Mononuclear cell (primary cell): ENCODE results near the gene TEX35. TPM values are rescaled to one million over a fixed set of nuclear protein-coding genes. Genes with fewer than 3 reads are reported as not detected.
A peak's percentile ranks its signal among the peaks of the same experiment; 100 is the strongest.
"Not testable (repeated sequence)": the region's sequence is repeated elsewhere in the genome, so short reads cannot be mapped to it uniquely, and the experiment has no call there.

Source experiments
- H3K27me3 ChIP-seq: 2 replicates; pipeline ENCODE4 v1.6.0; 2011; ENCODE audit warnings: low read length, control low read depth; ENCODE audit not compliant: insufficient read depth
- H3K4me1 ChIP-seq: 2 replicates; pipeline ENCODE4 v1.5.1; 2011; ENCODE audit warnings: mild to moderate bottlenecking, low read length, control low read depth; ENCODE audit not compliant: insufficient read depth
- H3K4me3 ChIP-seq: 2 replicates; pipeline ENCODE4 v1.5.1; 2011; ENCODE audit warnings: mild to moderate bottlenecking, low read length, moderate library complexity
- H3K9me3 ChIP-seq: 2 replicates; pipeline ENCODE4 v1.5.1; 2011; ENCODE audit warnings: low read depth, mild to moderate bottlenecking, control low read depth, low read length
- total RNA-seq: library from RNA; depleted of rRNA; stranded (reverse); fragments of >200 nt; gene quantifications from one replicate; pipeline ENCODE4 v1.2.3, GENCODE V29; 2012

The TEX35 gene
- total RNA-seq, 1 donor: under 0.01 TPM

- H3K4me1 ChIP-seq: peaks cover 12% of the 10 kb centered on the region
Observed at GRCh38 chr1:178538192-178538916, 25.4 kb downstream of the TEX35 start.

GRCh38 chr1:178539291-178539690 is 26.4 kb downstream of the TEX35 start:
- Histone ChIP-seq H3K27me3 (no peaks in the 10 kb centered on the region), H3K4me1 (peaks cover 13% of the 10 kb centered on the region), H3K4me3 (no peak overlapping the region), H3K9me3 (no peaks in the 10 kb centered on the region)

More at GRCh38 chr1:178538192-178538916, 25.4 kb downstream of the TEX35 start:
- Histone ChIP-seq H3K27me3 (no peaks in the 10 kb centered on the region), H3K4me3 (no peak overlapping the region), H3K9me3 (no peaks in the 10 kb centered on the region)

- no peak overlapping the region for H3K4me3 ChIP-seq
- no peaks in the 10 kb centered on the region for H3K9me3 ChIP-seq
- no peaks in the 10 kb centered on the region for H3K27me3 ChIP-seq
- H3K4me1 ChIP-seq: peaks cover 13% of the 10 kb centered on the region
Observed at GRCh38 chr1:178540204-178540603, 27.3 kb downstream of the TEX35 start.

GRCh38 chr1:178540646-178541045 is 27.7 kb downstream of the TEX35 start:
- H3K9me3 ChIP-seq: no peaks in the 10 kb centered on the region
- H3K27me3 ChIP-seq: no peaks in the 10 kb centered on the region
- no peak overlapping the region for H3K4me3 ChIP-seq
- H3K4me1 ChIP-seq: peaks cover 13% of the 10 kb centered on the region

- Histone ChIP-seq H3K4me3 (no peak overlapping the region), H3K9me3 (no peaks in the 10 kb centered on the region), H3K4me1 (peaks cover 13% of the 10 kb centered on the region), H3K27me3 (no peaks in the 10 kb centered on the region)
Observed at GRCh38 chr1:178541379-178541778, 28.5 kb downstream of the TEX35 start.

- Histone ChIP-seq H3K4me3 (peak overlapping the region; percentile 63), H3K27me3 (no peaks in the 10 kb centered on the region), H3K9me3 (no peaks in the 10 kb centered on the region), H3K4me1 (peaks cover 13% of the 10 kb centered on the region)
Observed at GRCh38 chr1:178541829-178542553, 29.1 kb downstream of the TEX35 start.

GRCh38 chr1:178542554-178543289 is 29.8 kb downstream of the TEX35 start:
- no peaks in the 10 kb centered on the region for H3K27me3 ChIP-seq
- H3K4me3 ChIP-seq: peak overlapping the region; percentile 63
- H3K4me1 ChIP-seq: peaks cover 13% of the 10 kb centered on the region
- no peaks in the 10 kb centered on the region for H3K9me3 ChIP-seq

- no peaks in the 10 kb centered on the region for H3K9me3 ChIP-seq
- peaks cover 13% of the 10 kb centered on the region for H3K4me1 ChIP-seq
- H3K4me3 ChIP-seq: peak overlapping the region; percentile 63
- H3K27me3 ChIP-seq: no peaks in the 10 kb centered on the region
Observed at GRCh38 chr1:178543290-178543607, 30.3 kb downstream of the TEX35 start.

GRCh38 chr1:178544531-178544930 is 31.6 kb downstream of the TEX35 start:
- Histone ChIP-seq H3K4me1 (peaks cover 13% of the 10 kb centered on the region), H3K4me3 (no peak overlapping the region), H3K9me3 (no peaks in the 10 kb centered on the region)

GRCh38 chr1:178548108-178548507 is 35.2 kb downstream of the TEX35 start:
- Histone ChIP-seq H3K9me3 (no peaks in the 10 kb centered on the region), H3K4me3 (no peak overlapping the region), H3K4me1 (peaks cover 4% of the 10 kb centered on the region), H3K27me3 (no peaks in the 10 kb centered on the region)

More at GRCh38 chr1:178544531-178544930, 31.6 kb downstream of the TEX35 start:
- no peaks in the 10 kb centered on the region for H3K27me3 ChIP-seq

- Histone ChIP-seq H3K4me1 (no peaks in the 10 kb centered on the region), H3K9me3 (no peaks in the 10 kb centered on the region), H3K27me3 (no peaks in the 10 kb centered on the region), H3K4me3 (no peak overlapping the region)
Observed at GRCh38 chr1:178551307-178551706, 38.4 kb downstream of the TEX35 start.

GRCh38 chr1:178551940-178552339 is 39.0 kb downstream of the TEX35 start:
- no peak overlapping the region for H3K4me3 ChIP-seq
- H3K27me3 ChIP-seq: no peaks in the 10 kb centered on the region
- no peaks in the 10 kb centered on the region for H3K9me3 ChIP-seq
- no peaks in the 10 kb centered on the region for H3K4me1 ChIP-seq

- no peaks in the 10 kb centered on the region for H3K9me3 ChIP-seq
- no peaks in the 10 kb centered on the region for H3K27me3 ChIP-seq
- no peaks in the 10 kb centered on the region for H3K4me1 ChIP-seq
- no peak overlapping the region for H3K4me3 ChIP-seq
Observed at GRCh38 chr1:178552856-178553255, 39.9 kb downstream of the TEX35 start.

GRCh38 chr1:178554351-178554750 is 41.4 kb downstream of the TEX35 start:
- not testable (repeated sequence) for H3K9me3 ChIP-seq, H3K27me3 ChIP-seq, H3K4me3 ChIP-seq, H3K4me1 ChIP-seq

GRCh38 chr1:178555613-178556012 is 42.7 kb downstream of the TEX35 start:
- not testable (repeated sequence) for H3K4me1 ChIP-seq, H3K27me3 ChIP-seq, H3K4me3 ChIP-seq, H3K9me3 ChIP-seq
